Measurements from ENCODE around the gene ABCB11. TPM values are rescaled to one million over a fixed set of nuclear protein-coding genes. Genes with fewer than 3 reads are reported as not detected.
A peak's percentile ranks its signal among the peaks of the same experiment; 100 is the strongest.

ABCB11 gene
- total RNA-seq (2013; cell fraction: nucleolus; rRNA removed) = not detected in 2 replicates
- not detected in 2 replicates for total RNA-seq (2014; rRNA removed)
- total RNA-seq (2014; rRNA removed; fragmentation: Illumina TruSeq; extraction: Trizol) = not detected in 2 replicates
- total RNA-seq (2021) = not detected in 2 replicates
- not detected for polyA plus RNA-seq (2011; ENCODE audit: low read depth)
- polyA plus RNA-seq (2011; rRNA removed) = not detected in 2 replicates
- not detected in 2 replicates for polyA plus RNA-seq (2011; cell fraction: cytosol; rRNA removed)
- polyA plus RNA-seq (2011; cell fraction: nucleus; rRNA removed) = not detected in 2 replicates
- polyA plus RNA-seq (2012) = not detected in 2 replicates
- not detected in 2 replicates for polyA plus RNA-seq (2014; fragmentation: Illumina TruSeq; extraction: Trizol)
- polyA plus RNA-seq (2014; fragmentation: Nextera tagmentation; extraction: Ambion mirVana) = not detected
- polyA plus RNA-seq (2014; rRNA removed) = not detected in 2 replicates
- not detected for polyA plus RNA-seq (2016; fragmentation: Nextera tagmentation; extraction: Ambion mirVana)
- polyA minus RNA-seq (2011; rRNA and poly(A)+ RNA removed) = not detected in 2 replicates
- not detected in 2 replicates for polyA minus RNA-seq (2011; cell fraction: cytosol; rRNA and poly(A)+ RNA removed)
- polyA minus RNA-seq (2011; cell fraction: nucleus; rRNA and poly(A)+ RNA removed) = not detected in 2 replicates
- Bru-seq, nascent RNA = percentile 1 among the genes with signal in this experiment
- not detected for BruChase-seq, experiment 1, labeled RNA remaining after a 6-hour chase
- BruChase-seq, experiment 2, labeled RNA remaining after a 2-hour chase = not detected
- long read RNA-seq, experiment 1 = 0 reads
- long read RNA-seq, experiment 2, partial matches to known transcripts = 0 of 2 reads
- long read RNA-seq, experiment 2, other reads (novel, unspliced or antisense) = 2 of 2 reads

DNA sequence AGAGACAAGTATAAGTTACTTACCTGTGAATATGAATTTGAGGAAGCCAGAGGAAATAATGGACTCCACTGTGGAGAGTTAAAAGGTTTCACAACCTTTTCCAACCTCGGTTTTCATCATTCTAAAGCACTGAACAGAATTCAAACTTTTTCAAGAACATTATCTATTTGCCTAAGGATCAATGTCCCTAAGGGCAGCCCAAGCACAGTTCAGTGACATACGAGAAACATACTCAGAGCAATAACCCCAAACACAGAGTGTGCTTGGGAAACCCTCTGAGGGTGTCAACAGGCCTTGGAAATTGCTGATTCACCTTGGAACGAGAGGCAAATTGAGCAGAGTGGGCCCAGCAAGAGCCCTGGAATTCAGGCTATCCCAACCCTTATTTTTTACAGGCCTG lies at the start of gene ABCB11:
Gene ABCB11, minus strand, starts transcription at position 123 of the 400 bp plus-strand sequence. CDS start 13,199 bp downstream, outside the sequence.
- CTCF ChIA-PET = no interaction called here
- 2% methylated on average over 3 of the region's 3 CpGs for WGBS (ENCODE audit: insufficient coverage, insufficient replicate concordance, low lambda C conversion rate, missing lambda C conversion rate)
- in situ Hi-C loops (cut with MboI) = no loop called here
- Histone ChIP-seq H2AFZ (ENCODE audit: control insufficient read depth, low read depth, low read length) (no peak within 1 kb of the TSS), H3K4me3 (no peak within 1 kb of the TSS), H3K4me2 (ENCODE audit: control insufficient read depth, insufficient read depth) (no peak within 1 kb of the TSS), H3K9me3 (replicated peaks; ENCODE audit: control insufficient read depth, insufficient read depth, low read length) (no peaks in the 10 kb centered on the region), H3K79me2 (ENCODE audit: control insufficient read depth, insufficient read depth, low read length) (no peaks in the 10 kb centered on the region), H4K20me1 (ENCODE audit: control insufficient read depth, insufficient read depth) (no peaks in the 10 kb centered on the region), H3K27me3 (replicated peaks in 1 of 2; ENCODE audit: control insufficient read depth in 2 of 2, insufficient read depth in 2 of 2, low read length in 1 of 2) (no peaks in the 10 kb centered on the region; a peak in 1 of 4 replicates), H3K36me3 (ENCODE audit: control insufficient read depth in 2 of 2, insufficient read depth in 2 of 2, low read length in 1 of 2) (no peaks in the 10 kb centered on the region), H3K27ac (ENCODE audit: control insufficient read depth, insufficient read depth) (no peak within 1 kb of the TSS), H3K9ac (ENCODE audit: control insufficient read depth, insufficient read depth, low read length) (no peak within 1 kb of the TSS), H3K4me1 (ENCODE audit: control insufficient read depth, insufficient read depth, low read length) (no peaks in the 10 kb centered on the region)
- FAIRE-seq (no peak), ATAC-seq (no peak), DNase-seq (ENCODE audit: low read depth, low spot score) (no peak)
- intact Hi-C loops (cut with micrococcal nuclease; ENCODE audit: unreplicated experiment) = no loop called here
- RAD21 ChIA-PET (ENCODE audit: unreplicated experiment) = no interaction called here
- POLR2A ChIA-PET = no interaction called here
- BruUV-seq (replicated peaks) = no TSS peak
- TF ChIP-seq SMARCA5 (IDR thresholded peaks at IDR 0.05) (no peak), EP300 (IDR thresholded peaks at IDR 0.05; ENCODE audit: borderline replicate concordance in 1 of 2, control insufficient read depth in 1 of 2, low read depth in 2 of 2, low read length in 2 of 2) (no peak)
- TF ChIP-seq, protein P1, sequence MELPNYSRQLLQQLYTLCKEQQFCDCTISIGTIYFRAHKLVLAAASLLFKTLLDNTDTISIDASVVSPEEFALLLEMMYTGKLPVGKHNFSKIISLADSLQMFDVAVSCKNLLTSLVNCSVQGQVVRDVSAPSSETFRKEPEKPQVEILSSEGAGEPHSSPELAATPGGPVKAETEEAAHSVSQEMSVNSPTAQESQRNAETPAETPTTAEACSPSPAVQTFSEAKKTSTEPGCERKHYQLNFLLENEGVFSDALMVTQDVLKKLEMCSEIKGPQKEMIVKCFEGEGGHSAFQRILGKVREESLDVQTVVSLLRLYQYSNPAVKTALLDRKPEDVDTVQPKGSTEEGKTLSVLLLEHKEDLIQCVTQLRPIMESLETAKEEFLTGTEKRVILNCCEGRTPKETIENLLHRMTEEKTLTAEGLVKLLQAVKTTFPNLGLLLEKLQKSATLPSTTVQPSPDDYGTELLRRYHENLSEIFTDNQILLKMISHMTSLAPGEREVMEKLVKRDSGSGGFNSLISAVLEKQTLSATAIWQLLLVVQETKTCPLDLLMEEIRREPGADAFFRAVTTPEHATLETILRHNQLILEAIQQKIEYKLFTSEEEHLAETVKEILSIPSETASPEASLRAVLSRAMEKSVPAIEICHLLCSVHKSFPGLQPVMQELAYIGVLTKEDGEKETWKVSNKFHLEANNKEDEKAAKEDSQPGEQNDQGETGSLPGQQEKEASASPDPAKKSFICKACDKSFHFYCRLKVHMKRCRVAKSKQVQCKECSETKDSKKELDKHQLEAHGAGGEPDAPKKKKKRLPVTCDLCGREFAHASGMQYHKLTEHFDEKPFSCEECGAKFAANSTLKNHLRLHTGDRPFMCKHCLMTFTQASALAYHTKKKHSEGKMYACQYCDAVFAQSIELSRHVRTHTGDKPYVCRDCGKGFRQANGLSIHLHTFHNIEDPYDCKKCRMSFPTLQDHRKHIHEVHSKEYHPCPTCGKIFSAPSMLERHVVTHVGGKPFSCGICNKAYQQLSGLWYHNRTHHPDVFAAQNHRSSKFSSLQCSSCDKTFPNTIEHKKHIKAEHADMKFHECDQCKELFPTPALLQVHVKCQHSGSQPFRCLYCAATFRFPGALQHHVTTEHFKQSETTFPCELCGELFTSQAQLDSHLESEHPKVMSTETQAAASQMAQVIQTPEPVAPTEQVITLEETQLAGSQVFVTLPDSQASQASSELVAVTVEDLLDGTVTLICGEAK (IDR thresholded peaks at IDR 0.05; ENCODE audit: borderline replicate concordance) = no peak
- TF ChIP-seq, protein P2, sequence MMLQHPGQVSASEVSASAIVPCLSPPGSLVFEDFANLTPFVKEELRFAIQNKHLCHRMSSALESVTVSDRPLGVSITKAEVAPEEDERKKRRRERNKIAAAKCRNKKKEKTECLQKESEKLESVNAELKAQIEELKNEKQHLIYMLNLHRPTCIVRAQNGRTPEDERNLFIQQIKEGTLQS (IDR thresholded peaks at IDR 0.05; ENCODE audit: borderline replicate concordance, extremely low read depth, low read depth, low read length) = no peak
- SMC1A ChIA-PET (ENCODE audit: uncharacterized antibody, unreplicated experiment) = no interaction called here

All from GM12878 (cell line).